Stimulated activated CD4-positive, alpha-beta T cell treated with anti-CD3 and anti-CD28 coated beads, Interleukin-2, amount 100 ng/mL, for 24 hours (primary cell): ENCODE measurements around the gene GRIA3.

Experiments used
- DNase-seq, 2 donors: peaks; one replicate each; pipeline ENCODE4 v3.0.0-alpha.2; 2020

The GRIA3 gene

DNA sequence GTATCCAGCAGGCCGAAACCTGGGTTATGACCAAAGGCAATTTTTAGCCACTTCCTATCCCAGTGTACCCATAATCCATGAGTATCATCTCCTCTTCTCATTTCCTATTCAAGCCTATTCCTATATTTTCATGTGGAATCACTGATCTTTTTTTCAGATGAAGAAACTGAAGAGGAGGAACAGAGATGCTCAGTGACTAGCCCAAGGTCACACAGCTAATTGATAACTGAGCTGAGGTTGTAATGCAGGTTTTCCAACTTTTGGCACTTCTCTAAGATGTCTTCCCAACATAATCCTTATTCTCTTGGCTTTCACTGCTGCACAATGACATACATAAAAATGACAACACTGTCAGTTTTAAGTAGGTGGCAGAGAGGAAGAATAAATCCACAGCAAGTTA, 15.3 kb downstream of the GRIA3 start:
- DNase-seq, result no peak

DNA sequence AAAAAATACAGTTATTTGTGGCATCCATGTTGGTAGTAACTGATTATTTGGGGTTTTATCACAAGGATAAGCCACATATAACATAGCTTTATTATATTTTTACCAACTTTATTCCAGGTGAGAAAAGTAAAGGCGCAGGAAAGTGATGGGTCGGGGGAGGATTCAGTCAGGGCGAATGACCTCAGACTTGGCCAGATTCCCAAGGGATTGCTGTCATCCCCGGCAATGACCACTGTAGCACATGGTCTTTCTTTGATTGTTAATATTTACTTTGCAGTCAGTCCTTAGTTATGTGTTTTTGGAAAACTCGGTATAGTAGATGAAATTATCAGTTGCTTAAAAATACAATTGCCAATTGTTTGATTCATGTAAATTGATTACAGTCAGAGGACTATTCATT, 17.6 kb downstream of the GRIA3 start:
- DNase-seq, result no peak

DNA sequence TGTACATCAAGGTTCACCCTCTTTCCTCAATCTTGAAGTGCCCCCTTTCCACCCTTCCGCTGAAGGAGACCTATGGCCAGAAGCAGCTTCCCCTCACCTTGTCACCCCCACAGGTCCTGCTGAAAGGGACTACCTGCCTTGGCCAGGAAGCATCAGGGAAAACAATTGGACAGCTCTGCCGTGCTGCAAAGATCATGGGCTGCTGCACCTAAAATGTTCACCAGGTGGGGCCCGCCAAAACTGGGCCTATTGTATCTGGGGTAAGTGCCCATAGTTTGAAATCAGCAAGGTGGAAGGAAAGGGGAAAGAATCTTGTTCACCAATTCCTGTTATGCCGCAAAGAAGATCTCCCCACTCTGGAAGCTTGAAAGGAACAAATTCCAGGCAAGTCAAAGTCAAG, 18.4 kb downstream of the GRIA3 start:
- DNase-seq, result no peak

DNA sequence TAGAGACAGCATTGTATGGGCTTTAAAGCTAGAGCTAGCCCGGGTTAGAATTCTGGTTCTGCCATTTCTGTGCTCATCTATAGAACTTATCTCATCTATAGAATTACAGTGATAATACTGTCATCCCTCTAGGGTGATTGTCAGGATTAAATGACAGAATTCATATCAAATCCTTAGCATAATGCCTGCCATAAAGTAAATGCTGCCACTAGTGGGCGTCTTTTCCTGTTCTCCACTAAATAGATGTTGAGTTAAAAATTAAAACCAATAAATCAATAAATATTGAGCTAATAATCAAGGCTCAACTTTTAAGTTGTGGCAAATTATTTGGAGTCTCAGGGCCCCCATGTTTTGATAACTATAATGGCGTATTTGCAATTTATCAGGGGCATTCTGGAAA, 19.7 kb downstream of the GRIA3 start:
- no peak for DNase-seq

DNA sequence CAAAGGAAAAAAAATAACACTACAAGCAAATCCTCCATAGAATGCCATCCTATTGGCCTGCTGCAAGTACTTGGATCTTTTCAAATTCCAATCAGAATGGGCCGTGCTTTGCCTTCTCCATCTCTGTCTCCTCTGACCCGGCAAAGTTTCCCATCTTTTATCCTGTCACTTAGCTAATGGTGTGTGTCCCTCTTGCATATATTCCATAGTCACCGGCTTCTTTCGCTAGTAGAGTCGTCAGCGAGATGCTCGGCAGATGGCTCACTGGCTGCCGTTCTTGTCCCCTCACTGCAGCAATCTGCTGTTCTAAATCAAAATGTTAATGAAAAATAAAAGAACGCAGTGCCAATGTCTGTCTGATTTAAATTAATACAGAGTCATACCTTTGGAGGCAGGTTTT, 22.1 kb downstream of the GRIA3 start:
- DNase-seq, result no peak

DNA sequence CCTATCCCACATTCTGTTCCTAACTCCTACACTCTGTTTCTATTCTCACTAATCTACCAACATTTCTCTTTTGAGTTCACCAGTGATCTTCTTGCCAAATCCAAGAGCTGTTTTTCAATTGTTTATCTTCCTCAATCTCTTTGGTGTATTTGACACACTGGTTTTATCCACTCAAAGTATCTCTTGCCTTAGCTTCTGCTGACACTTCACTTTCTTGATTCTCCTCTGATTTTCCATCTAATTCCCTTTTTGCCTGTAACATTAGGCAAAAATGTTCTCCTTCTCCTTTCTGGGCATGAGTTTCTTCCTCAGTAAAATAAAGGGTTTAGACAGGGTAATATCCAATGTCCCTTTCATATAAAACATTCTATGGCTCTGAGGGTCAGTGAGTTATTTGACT, 26.2 kb downstream of the GRIA3 start:
- no peak for DNase-seq

DNA sequence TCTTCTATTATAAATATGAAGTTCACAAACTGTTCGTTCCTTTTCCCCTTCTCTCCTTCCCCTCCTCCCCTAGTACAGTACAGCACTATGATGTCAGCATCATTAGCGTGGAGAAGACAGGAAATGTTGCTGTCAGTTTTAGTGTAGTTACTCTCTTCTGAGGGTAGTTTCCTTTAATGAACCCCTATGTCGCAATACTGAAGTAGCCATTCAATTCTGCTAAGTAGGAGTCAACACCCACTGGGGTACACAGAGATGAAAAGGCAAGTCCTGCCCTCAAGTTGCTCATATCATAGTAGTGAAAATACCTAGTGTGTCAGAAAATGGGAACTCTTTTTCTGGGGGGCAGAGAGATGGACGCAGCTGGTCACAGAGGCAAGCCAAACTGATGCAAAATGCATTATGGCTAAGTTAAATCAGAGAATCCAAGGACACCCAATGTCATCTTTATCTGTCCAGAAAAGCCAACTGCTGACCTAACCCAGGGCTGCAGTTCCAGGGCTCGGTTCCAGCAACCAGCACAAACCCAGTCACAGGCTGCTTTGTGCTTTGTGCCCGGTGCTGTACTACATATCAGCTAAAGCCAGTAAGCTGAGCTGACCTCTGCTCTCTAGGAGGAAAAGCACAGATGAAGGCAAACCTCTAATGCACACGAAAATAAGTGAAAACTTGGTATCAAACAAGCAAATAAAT, 31.5 kb downstream of the GRIA3 start:
- no peak for DNase-seq

DNA sequence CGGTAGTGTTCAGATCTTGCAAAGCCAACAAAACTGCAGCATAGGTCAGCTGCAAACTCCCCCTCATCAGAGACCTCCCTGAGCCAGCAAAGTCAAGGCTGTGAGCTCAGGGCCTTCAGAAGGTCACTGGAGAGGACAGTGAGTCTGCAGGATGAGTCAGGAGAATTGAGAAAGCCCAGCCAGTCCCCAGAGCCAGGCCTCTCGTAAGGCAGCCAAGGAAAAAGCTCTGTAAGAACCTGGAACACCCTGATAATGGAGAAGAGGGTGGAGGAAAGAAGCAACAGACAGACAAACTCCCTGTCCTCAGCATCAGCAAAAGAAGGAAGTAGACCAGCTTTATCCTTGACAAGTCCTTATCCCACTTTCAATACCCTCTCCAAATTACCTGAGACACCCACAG, 33.0 kb downstream of the GRIA3 start:
- no peak for DNase-seq

DNA sequence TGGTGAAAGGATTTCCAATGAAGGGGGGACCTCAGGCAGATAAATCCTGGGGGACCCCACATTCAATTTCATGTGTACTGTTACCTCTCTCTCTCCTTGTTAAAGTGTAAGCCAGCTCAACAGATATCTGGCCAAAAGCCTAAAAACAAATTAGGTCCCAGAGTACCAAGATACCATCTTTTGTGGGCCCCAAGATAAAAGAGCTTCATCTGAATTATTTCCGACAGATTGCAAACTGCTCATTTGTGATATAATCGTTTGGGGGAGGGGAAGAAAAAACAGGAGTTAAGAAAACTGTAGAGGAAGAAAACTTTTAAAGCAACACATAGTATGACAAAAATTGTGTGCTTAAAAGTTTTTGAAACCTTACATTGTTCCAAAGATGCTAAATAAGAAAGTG, 33.6 kb downstream of the GRIA3 start:
- no peak for DNase-seq

DNA sequence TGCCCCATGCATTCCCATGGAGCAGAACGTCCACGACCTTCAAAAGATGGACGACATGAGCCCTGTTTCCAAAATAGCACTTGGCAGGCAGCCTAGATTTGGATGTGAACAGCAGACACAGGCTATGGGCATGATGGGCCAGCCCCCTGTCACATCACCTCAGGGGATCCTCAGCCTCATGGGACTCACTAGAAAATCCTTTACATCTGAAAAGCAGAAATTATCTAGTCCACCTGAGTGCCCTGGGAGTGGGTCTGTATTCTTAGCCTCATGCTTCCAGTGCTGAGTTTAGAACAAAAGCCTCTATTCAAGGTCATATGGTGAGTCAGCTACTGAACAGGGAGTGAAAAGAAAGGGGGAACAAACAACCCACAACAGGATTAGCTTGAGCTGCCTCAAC, 35.8 kb downstream of the GRIA3 start:
- DNase-seq, result no peak

DNA sequence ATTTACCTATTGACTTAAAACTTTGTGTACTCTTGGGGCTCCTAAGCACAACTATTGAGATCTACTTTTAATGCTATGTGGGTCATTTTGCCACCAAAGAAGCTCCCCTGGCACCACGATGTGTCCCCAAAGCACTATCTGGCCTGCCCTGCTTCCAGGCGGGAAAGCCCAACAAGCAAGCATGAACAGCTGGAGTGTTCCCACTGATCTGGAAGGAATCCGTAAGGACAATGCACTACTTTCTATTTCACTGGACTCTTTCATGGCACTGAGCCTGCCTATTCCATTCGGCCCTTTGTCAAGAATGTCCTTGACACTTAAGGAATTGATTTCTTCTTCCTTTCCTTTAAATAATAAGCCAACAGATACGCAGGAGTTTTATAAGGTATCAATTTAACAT, 38.8 kb downstream of the GRIA3 start:
- DNase-seq, result no peak

DNA sequence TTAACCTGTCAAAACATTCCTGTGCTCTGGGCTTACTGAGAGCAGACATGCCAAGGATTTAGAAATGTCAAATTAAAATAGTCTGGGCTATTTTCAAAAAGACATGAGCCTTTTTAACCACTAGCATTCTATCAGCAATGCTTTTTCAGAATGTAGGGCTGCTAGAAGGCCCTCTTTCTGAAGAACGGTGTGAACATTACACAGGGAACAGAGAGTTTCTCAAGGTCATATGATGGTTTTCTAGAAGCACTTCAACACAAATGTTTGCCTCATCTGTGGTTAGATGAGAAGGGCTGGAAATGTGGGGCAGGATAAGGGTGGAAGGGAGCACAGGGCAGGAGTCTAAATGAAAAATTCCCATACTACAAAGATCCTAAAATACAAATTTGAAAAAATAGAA, 39.3 kb downstream of the GRIA3 start:
- no peak for DNase-seq

DNA sequence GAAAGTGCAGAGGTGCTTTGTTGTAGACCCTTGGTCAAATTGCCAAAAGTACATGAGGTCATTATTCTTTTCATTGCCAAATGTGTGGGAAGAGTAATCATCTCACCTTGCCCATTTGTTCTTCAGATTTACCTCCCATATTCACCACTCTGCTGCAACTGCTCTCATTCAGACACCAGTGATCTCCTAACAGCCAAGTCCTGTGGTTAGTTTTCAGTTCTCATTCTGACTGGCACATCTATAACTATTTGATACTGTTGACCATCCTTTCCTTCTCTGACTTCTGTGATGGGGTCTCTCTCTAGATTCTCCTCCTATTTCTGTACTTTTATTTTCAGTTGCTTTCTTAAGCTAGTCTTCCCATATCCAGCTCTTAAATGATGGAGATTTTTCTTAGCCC, 39.8 kb downstream of the GRIA3 start:
- DNase-seq, result no peak

DNA sequence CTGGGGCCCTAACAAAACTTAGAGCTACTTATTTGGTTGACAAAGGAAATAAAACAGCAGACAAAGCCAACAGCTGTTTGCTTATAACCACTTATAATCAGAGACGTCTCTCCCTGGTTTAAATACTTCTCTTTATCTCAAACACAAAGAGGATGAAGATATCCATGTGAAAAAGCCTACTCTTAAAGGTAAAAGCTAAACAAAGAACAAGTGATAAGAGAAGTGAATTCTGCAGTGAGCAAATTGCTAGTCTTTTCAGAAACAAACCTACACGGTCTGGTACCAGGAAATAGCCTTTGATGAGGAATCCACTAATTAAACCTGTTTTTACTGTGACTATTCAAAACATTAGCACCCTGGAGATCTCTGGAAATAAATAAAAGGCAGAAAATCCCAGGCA, 46.7 kb downstream of the GRIA3 start:
- no peak for DNase-seq

DNA sequence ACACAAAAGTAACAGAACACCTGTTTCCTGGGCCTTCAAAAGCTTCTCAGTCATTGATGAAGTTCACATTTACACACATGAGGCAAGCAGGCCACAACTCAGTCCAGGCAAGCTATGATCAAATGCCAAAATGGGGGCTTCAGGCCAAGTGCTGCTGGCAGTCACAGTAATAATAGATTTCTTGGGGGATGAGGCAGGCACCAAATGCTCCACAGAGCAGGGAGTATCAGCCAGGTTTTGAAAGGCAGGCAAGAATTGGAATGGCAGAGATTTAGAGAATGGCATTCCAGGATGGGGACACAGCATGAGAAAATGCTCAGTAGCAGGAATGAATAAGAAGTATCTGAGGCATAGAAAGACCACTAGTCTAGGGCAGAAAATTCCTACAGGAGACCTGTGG, 52.8 kb downstream of the GRIA3 start:
- DNase-seq, result no peak

DNA sequence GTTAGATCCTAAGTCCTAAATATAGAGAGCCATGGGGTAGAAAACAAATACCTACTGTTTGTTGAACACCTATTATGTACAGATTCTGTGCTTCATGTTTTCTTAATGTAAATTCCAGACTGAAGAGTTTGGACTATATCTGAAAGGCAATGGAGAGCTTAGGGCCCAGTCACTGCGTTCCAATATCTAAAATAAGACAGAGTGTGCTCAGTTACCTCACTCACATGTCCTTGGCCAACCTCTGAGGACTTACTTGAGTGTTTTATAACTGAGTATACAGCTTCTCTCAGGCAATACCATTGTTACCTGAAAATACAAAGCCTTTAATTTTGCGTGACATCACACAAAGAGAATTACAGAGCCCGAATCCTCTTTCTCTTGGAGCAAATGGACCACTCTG, 53.2 kb downstream of the GRIA3 start:
- DNase-seq, result no peak

DNA sequence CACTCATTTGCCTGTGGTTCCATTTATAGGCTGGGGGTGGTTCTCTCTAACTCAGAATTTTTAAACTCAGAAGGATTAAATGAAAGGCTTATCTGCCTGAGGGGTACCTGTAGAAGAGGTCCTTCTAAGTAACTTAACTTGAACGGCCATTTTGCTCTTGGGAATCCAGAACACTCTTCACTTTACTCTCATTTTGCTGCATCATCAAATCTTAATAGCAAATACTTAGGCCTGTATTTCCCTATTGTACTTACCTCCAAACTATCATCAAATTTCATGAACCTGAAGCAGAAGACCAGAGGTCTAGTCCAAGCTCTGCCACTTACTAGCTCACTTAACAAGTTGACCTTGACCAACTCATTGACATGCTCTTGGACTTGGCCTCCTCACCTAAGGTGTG, 70.4 kb downstream of the GRIA3 start:
- DNase-seq, result no peak

DNA sequence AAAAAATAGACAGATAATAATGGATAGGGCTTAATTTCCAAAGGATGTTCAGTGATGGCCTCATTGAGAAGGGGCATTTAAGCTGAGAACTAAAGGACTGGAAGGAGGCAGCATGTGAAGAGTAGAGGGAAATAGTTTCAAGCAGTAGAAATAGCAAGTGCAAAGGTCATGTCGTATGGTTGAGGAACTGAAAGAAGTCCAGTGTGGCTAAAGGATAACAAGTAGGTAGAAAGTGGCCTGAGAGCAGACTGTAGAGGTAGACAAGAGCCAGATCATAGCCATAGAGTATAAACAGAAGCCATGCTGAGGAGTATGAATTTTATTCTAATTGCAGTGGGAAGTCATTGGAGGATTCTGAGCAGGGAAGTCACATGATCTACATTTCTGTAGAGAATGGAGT, 72.3 kb downstream of the GRIA3 start:
- DNase-seq, result no peak

DNA sequence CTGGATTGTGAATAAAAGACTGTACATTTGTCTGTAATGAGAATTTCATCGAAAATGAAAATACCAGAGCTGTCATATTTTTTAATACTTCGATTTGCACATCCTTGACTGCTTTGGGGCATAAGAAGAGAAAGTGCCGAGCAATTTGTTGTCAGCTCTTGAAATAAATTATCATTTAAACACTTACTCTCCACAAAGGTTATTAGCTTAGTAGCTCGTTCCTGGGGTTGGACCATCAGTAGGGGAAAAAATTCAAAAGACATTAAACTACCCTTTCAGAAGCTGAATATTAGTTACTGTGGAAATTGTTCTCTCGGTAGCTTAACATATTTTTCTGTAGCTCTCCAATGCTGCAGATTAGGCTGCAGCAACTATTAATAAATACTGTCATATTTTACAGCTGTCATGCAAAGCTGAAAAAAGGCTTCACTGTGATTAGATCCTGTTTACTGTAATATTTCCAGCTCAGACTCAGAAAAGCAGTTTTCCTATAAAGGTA, 76.9 kb downstream of the GRIA3 start:
- DNase-seq, result no peak

DNA sequence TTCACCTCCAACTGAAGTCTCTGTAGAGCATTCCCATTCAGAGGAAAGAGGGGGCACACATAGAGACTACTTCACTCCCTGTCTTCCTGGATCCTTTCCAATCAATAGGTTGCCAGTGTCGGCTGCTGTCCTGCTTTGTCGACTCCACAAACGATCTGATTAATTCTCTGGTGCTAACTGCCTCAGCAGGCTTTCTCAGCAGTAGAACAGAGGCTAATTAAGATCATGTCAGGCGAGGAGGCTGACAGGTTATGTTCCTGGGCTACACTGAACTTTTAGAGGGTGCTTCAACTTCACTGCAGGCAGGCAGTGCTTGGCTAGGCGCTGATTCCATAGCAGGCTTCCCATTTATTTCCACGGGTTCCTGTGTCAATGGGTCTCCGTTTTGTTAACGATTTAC, 79.2 kb downstream of the GRIA3 start:
- no peak for DNase-seq

DNA sequence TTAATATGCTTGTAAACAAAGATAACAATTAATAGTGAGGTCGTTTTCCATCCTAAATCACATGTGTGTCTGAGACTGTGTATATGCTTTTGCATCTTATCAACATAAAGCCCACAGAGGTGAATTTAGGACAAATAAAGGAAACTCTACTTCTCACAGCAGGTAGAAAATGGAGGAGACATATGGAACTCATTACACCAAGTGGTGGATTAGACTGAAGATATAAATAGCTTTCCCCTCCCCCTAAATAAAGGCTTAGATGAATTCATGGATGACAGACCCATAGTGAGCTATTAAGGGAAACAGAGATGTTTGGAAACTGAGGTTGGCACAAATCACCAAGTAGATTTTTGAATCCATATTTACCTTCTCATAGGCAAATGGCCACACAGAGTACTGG, 79.7 kb downstream of the GRIA3 start:
- no peak for DNase-seq

DNA sequence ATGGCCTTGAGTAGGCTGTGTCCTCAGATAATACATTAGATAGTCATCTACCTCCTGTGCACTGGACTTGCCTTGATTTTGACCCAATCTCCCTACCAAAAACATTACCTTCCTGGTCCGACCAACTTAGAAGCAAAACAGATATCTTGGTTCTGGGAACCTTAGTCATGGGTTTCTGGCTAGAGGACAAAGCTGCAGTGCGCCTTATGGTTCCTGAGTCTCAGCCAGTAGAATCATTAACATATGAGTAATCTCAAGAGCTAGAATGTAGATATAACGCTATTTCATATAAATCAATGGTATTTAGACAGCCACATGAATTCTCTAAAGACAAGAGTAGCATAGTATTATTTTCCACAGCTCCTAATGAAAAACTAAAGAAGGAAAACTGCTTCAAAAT, 83.1 kb downstream of the GRIA3 start:
- no peak for DNase-seq

DNA sequence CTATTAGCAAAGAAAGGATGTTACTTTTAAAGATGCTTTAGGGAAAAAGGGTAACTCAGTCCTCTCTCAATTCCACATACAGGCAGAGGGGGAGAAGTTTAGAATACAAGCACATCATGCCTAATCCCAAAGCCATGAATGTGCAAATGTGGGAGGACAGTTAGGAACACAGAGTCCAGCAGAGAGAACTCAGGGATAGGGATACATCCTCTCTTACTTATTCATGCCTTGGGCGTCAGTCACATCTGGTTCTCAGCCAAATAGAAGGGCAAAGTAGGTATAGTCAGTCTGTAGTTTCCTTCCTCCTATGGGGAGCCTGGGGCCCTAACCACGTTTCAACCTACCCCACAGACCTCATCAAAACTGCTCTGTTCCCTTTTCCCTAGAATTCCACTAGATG, 87.8 kb downstream of the GRIA3 start:
- DNase-seq, result no peak

DNA sequence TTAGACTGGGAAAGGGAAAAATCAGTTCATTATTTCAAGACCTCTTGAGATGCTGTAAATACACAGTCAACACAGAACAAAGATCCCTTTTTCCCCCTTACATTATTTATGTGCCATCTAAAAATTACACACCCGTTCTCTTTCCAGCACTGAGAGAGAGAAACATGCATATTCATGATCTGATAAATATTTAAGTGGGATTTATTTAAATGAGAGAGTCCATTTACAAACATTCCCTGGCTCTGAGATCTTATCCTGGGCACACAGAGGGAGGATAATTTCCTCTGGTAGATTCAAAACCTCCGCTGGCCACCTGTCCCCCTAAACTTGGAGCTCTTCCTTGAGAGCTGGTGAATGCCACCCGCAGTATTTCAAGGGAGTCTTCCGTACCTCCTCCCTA, 88.6 kb downstream of the GRIA3 start:
- no peak for DNase-seq

DNA sequence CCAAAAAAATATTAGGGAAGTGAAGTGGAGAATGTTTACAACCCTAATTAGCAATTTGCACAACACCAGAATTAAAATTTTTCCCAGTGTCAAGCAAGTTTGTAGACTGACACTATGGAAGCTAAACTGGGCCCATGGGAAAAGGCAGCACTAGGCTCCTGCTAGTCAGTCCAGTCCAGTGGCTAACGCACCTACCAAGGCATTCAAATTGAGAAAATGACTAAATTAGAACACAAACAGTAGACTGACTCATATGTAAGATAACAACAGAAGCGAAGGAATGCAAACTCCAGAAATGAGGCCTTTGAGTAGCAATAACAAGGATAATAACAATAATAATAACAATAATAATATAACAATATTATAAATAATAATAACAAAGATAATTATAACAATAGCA, 90.7 kb downstream of the GRIA3 start:
- no peak for DNase-seq

DNA sequence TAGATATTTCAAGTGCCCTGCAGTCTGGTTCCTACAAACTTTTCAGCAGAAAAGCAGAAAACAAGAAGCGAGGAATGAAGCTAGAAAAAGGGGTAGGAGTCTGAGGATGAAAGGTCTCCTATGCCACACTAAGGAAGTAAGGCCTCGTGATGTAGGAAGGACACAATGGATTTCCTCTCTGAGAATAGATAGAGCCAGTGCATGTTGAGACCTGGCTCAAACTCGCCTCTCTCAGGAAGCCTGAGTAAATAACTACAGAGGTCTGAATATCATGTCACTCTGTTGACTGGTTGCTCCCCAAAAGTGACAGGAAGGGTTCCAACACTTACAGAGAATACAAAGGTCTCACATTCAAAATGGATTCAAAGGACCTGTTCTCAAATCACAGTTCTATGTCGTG, 93.3 kb downstream of the GRIA3 start:
- DNase-seq, result no peak
